GM12865 (cell line): ENCODE measurements around the gene MTG2.

ENCODE experiments used
- DNase-seq: peaks from one replicate; pipeline ENCODE4 v3.0.0; 2010; ENCODE audit warnings: low read depth
- H3K4me3 ChIP-seq: 2 replicates; pipeline ENCODE4 v1.5.1; 2011; ENCODE audit warnings: mild to moderate bottlenecking, low read depth, low read length, control low read depth
- CTCF ChIP-seq: IDR thresholded peaks from 2 replicates; pipeline ENCODE4 v1.5.1; 2011; ENCODE audit warnings: low read length, control low read depth, low read depth, inconsistent platforms; ENCODE audit not compliant: insufficient read depth; ENCODE audit errors: missing control alignments

The MTG2 gene

GRCh38 chr20:62157387-62158087 is 25.3 kb upstream of the MTG2 start:
- TF ChIP-seq CTCF, result no peak
- DNase-seq, result no peak
- no peak overlapping the region for H3K4me3 ChIP-seq

GRCh38 chr20:62158088-62158400 is 24.8 kb upstream of the MTG2 start:
- TF ChIP-seq CTCF, result no peak
- DNase-seq, result no peak

GRCh38 chr20:62158541-62158940 is 24.3 kb upstream of the MTG2 start:
- no peak for DNase-seq
- no peak for TF ChIP-seq CTCF
- H3K4me3 ChIP-seq, result no peak overlapping the region

More at GRCh38 chr20:62158088-62158400, 24.8 kb upstream of the MTG2 start:
- no peak overlapping the region for H3K4me3 ChIP-seq

GRCh38 chr20:62159052-62159451 is 23.8 kb upstream of the MTG2 start:
- DNase-seq, result no peak
- H3K4me3 ChIP-seq, result no peak overlapping the region
- TF ChIP-seq CTCF, result no peak

GRCh38 chr20:62159839-62160238 is 23.0 kb upstream of the MTG2 start:
- H3K4me3 ChIP-seq, result no peak overlapping the region
- peak; percentile 79 for DNase-seq
- TF ChIP-seq CTCF, result no peak

GRCh38 chr20:62160253-62160652 is 22.6 kb upstream of the MTG2 start:
- no peak overlapping the region for H3K4me3 ChIP-seq
- TF ChIP-seq CTCF, result no peak
- DNase-seq, result no peak

GRCh38 chr20:62160876-62161275 is 22.0 kb upstream of the MTG2 start:
- no peak for DNase-seq
- TF ChIP-seq CTCF, result no peak
- H3K4me3 ChIP-seq, result no peak overlapping the region
